Upper lobe of left lung (tissue), 6 donors: Measurements from ENCODE around the gene UBE2L5. TPM values are rescaled to one million over a fixed set of nuclear protein-coding genes. Genes with fewer than 3 reads are reported as not detected.

Experiments
- ATAC-seq, 2 donors: fragments of 200-7000 bp; cut with Tn5 transposase; one replicate each; pipeline ENCODE4 v1.9.1; 2022; ENCODE audit warnings: mild to moderate bottlenecking in 2 of 2, moderate library complexity in 2 of 2; ENCODE audit not compliant: low FRiP score in 2 of 2
- DNase-seq, 2 donors: peaks; one replicate each; pipeline ENCODE4 v3.0.0-alpha.2; 2019 to 2020
- H3K27ac ChIP-seq, 4 donors: fragments of 200-600 bp; sonication (generic); one replicate each; pipeline ENCODE4 v1.5.1; 2016 to 2019
- H3K27me3 ChIP-seq, 4 donors: fragments of 200-600 bp; sonication (generic); one replicate each; pipeline ENCODE4 v1.5.1; 2017 to 2019
- H3K36me3 ChIP-seq, 4 donors: fragments of 200-600 bp; sonication (generic); one replicate each; pipeline ENCODE4 v1.5.1; 2016 to 2019
- H3K4me1 ChIP-seq, 4 donors: fragments of 200-600 bp; sonication (generic); one replicate each; pipeline ENCODE4 v1.5.1; 2018 to 2019
- H3K4me3 ChIP-seq, 4 donors: fragments of 200-600 bp; sonication (generic); one replicate each; pipeline ENCODE4 v1.5.1; 2017 to 2019; ENCODE audit warnings: mild to moderate bottlenecking in 2 of 4, moderate library complexity in 1 of 4
- H3K9me3 ChIP-seq, 4 donors: fragments of 200-600 bp; sonication (generic); one replicate each; pipeline ENCODE4 v1.5.1; 2018 to 2019
- EP300 ChIP-seq, 4 donors: sonication (generic); formaldehyde crosslinking; IDR thresholded peaks; one replicate each; pipeline ENCODE4 v1.5.1; 2017; ENCODE audit warnings: antibody characterized with exemption in 4 of 4, control low read depth in 2 of 4
- POLR2A ChIP-seq, 4 donors: fragments of 450-650 bp; IDR thresholded peaks; one replicate each; pipeline ENCODE4 v1.5.1; 2016 to 2017; ENCODE audit warnings: antibody characterized with exemption in 4 of 4, mild to moderate bottlenecking in 2 of 4
- POLR2AphosphoS5 ChIP-seq, 2 donors: sonication (generic); formaldehyde crosslinking; IDR thresholded peaks; one replicate each; pipeline ENCODE4 v1.5.1; 2017; ENCODE audit warnings: antibody characterized with exemption in 2 of 2
- WGBS, 2 donors: methylation state at CpG; one replicate each; pipeline ENCODE4 v1.1.5; 2017 to 2018; 5-methylcytosine and 5-hydroxymethylcytosine counted together
- total RNA-seq, 6 donors: library from RNA; depleted of rRNA in 4 of 6; stranded (reverse); fragments of >200 nt in 4 of 6; gene quantifications; one replicate each; pipeline versions ENCODE4 v1.1.0 to v1.2.1, GENCODE V29; 2016 to 2021
- TF ChIP-seq, protein P1 (sequence below), 6 experiments: fragments of 450-650 bp in 4 of 6; fragments of 200-600 bp in 2 of 6; sonication (generic) in 2 of 6; IDR thresholded peaks; one replicate each; pipeline ENCODE4 v1.5.1; 2016 to 2019; ENCODE audit warnings: antibody characterized with exemption in 6 of 6
- donor health status: DM: no; HTN: no; CAD: no; lungs with moderate emphysema.
- donor health status: DM: no; HTN: yes; CAD: no; lungs with severe emphysema.

The UBE2L5 gene
- total RNA-seq, 6 donors from 2014 or later, result not detected

DNA sequence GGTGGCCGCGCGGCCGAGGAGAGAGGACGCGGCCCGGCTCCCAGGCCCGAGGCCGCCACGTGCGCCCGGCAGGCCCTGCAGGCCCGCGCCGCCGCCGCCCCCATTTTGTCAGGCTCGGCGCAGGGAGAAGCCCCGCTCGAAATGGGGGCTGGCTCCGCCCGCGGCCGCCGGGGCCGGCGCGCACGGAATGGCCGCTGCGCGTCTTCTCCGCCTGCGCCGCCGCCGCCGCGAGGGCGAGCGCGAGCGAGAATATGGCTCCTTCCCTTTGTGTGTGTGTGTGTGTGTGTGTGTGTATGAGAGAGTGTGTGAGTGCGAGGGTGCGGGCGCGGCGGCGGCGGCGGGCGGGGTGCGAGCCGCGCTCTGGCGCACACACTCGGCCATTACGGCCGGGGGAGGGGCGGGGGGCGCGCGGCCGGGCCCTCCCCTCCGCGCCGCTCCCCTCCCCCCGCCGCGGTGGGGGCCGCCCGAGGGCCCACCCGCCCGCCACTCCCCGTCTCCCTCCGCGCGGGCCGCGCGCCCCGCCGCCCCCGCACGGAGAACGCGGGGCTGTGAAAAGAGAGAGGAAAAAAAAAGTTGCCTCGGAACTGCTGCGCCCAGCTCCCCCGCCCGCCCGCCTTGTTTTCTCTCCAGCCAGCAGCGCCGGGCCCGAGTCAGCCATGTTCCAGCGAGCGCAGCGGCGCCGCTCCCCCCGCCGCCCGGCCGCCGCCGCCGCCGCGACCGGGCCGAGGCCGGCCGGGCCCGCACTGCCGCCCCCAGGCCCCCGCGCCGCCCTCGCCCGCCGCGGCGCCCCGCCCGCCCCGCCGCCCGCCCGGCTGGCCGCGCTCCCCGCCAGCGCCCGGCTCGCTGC is 42.4 kb downstream of the UBE2L5 start:
- ATAC-seq (peak; percentile 86 to 87), DNase-seq (peak; percentile 63 to 95)
- 3% methylated on average over 12 of the region's 136 CpGs; no CpG with 5 or more reads in 1 of the 2 donors for WGBS, 2 donors
- Histone ChIP-seq H3K36me3 (peaks cover 0 to 21% (median 6%) of the 10 kb centered on the region in 4 donors), H3K4me3 (peak overlapping the region; percentile 49 to 88 (median 77)), H3K9me3 (no peaks in the 10 kb centered on the region), H3K27ac (peak overlapping the region; percentile 95 to 100 (median 98)), H3K4me1 (peaks cover 18 to 29% (median 26%) of the 10 kb centered on the region in 4 donors), H3K27me3 (no peaks in the 10 kb centered on the region)
- TF ChIP-seq POLR2AphosphoS5 (IDR thresholded peaks at IDR 0.05) (peak; percentile 8 to 31), POLR2A (IDR thresholded peaks at IDR 0.05) (peak in 3 of 4 donors; percentile 57 to 80 (median 67)), EP300 (IDR thresholded peaks at IDR 0.05) (no peak)
- TF ChIP-seq, protein P1, sequence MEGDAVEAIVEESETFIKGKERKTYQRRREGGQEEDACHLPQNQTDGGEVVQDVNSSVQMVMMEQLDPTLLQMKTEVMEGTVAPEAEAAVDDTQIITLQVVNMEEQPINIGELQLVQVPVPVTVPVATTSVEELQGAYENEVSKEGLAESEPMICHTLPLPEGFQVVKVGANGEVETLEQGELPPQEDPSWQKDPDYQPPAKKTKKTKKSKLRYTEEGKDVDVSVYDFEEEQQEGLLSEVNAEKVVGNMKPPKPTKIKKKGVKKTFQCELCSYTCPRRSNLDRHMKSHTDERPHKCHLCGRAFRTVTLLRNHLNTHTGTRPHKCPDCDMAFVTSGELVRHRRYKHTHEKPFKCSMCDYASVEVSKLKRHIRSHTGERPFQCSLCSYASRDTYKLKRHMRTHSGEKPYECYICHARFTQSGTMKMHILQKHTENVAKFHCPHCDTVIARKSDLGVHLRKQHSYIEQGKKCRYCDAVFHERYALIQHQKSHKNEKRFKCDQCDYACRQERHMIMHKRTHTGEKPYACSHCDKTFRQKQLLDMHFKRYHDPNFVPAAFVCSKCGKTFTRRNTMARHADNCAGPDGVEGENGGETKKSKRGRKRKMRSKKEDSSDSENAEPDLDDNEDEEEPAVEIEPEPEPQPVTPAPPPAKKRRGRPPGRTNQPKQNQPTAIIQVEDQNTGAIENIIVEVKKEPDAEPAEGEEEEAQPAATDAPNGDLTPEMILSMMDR (IDR thresholded peaks at IDR 0.05), result peak in 2 of 6 experiments; percentile 37 to 40

DNA sequence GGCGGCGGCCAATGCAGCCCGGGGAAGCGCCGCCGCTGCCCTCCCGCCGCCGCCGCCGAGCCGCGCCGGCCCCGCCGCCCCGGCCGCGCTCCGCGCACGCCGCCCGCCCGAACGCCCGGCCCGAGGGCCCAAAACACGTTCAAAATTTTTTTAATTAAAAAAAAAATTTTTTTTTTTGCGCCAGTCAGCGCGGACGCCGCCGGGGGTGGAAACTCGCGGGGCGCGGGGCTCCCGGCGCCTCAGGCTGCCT is 43.0 kb downstream of the UBE2L5 start:
- no peak for ATAC-seq
- Histone ChIP-seq H3K9me3 (no peaks in the 10 kb centered on the region), H3K36me3 (peaks cover 0 to 18% (median 6%) of the 10 kb centered on the region in 4 donors), H3K27ac (peak overlapping the region; percentile 98 to 100 (median 100)), H3K4me3 (peak overlapping the region; percentile 61 to 88 (median 82)), H3K27me3 (no peaks in the 10 kb centered on the region), H3K4me1 (peaks cover 18 to 29% (median 25%) of the 10 kb centered on the region in 4 donors)
- no peak for DNase-seq
- WGBS, 2 donors, result 2% methylated on average over 21 of the region's 41 CpGs; no CpG with 5 or more reads in 1 of the 2 donors
- TF ChIP-seq POLR2A (IDR thresholded peaks at IDR 0.05), result no peak

- H3K4me3 ChIP-seq, result peak within 1 kb of the TSS; percentile 78 to 88 (median 82)
- 0% methylated on average over 8 to 23 of the region's 57 CpGs for WGBS, 2 donors
- TF ChIP-seq EP300 (IDR thresholded peaks at IDR 0.05) (peak in 1 of 4 donors; percentile 18), POLR2A (IDR thresholded peaks at IDR 0.05) (peak; percentile 46 to 100 (median 98)), POLR2AphosphoS5 (IDR thresholded peaks at IDR 0.05) (peak; percentile 94 to 98)
- TF ChIP-seq, protein P1 (IDR thresholded peaks at IDR 0.05), result peak in 1 of 6 experiments; percentile 29
- H3K27me3 ChIP-seq, result no peaks in the 10 kb centered on the region
- H3K9me3 ChIP-seq, result no peaks in the 10 kb centered on the region
- peaks cover 0 to 18% (median 6%) of the 10 kb centered on the region in 4 donors for H3K36me3 ChIP-seq
- ATAC-seq (peak; percentile 96 to 99), DNase-seq (peak; percentile 95 to 99)
- peaks cover 18 to 29% (median 25%) of the 10 kb centered on the region in 4 donors for H3K4me1 ChIP-seq
- peak within 1 kb of the TSS; percentile 98 to 100 (median 100) for H3K27ac ChIP-seq
Observed at GRCh38 chr13:30465593-30466357, 43.5 kb downstream of the UBE2L5 start, which contains the start of gene HMGB1. Gene HMGB1, minus strand, starts transcription at chr13:30465936. Its CDS starts 2,256 bp downstream, at chr13:30463680.

GRCh38 chr13:30466358-30466714 is 44.0 kb downstream of the UBE2L5 start:
- 6 to 13% methylated on average over 11 of the region's 11 CpGs for WGBS, 2 donors
- H3K36me3 ChIP-seq, result peaks cover 0 to 18% (median 6%) of the 10 kb centered on the region in 4 donors
- peaks cover 18 to 29% (median 25%) of the 10 kb centered on the region in 4 donors for H3K4me1 ChIP-seq
- DNase-seq (no peak), ATAC-seq (no peak)
- no peaks in the 10 kb centered on the region for H3K27me3 ChIP-seq
- H3K4me3 ChIP-seq, result peak overlapping the region in 2 of 4 donors; percentile 61 to 86
- no peak for TF ChIP-seq POLR2A (IDR thresholded peaks at IDR 0.05)
- no peak for TF ChIP-seq POLR2AphosphoS5 (IDR thresholded peaks at IDR 0.05)
- no peak for TF ChIP-seq EP300 (IDR thresholded peaks at IDR 0.05)
- TF ChIP-seq, protein P1 (IDR thresholded peaks at IDR 0.05), result no peak
- H3K9me3 ChIP-seq, result no peaks in the 10 kb centered on the region
- H3K27ac ChIP-seq, result peak overlapping the region in 1 of 4 donors; percentile 100

GRCh38 chr13:30466841-30467252 is 44.6 kb downstream of the UBE2L5 start:
- H3K27ac ChIP-seq, result no peak overlapping the region
- no peak for TF ChIP-seq EP300 (IDR thresholded peaks at IDR 0.05)
- TF ChIP-seq, protein P1 (IDR thresholded peaks at IDR 0.05), result no peak
- TF ChIP-seq POLR2AphosphoS5 (IDR thresholded peaks at IDR 0.05), result no peak
- no peak for TF ChIP-seq POLR2A (IDR thresholded peaks at IDR 0.05)
- peaks cover 18 to 27% (median 24%) of the 10 kb centered on the region in 4 donors for H3K4me1 ChIP-seq
- ATAC-seq (no peak), DNase-seq (no peak)
- peaks cover 0 to 12% (median 6%) of the 10 kb centered on the region in 4 donors for H3K36me3 ChIP-seq
- WGBS, 2 donors, result 44 to 60% methylated on average over 4 of the region's 4 CpGs
- H3K27me3 ChIP-seq, result no peaks in the 10 kb centered on the region
- no peak overlapping the region for H3K4me3 ChIP-seq
- no peaks in the 10 kb centered on the region for H3K9me3 ChIP-seq
